ENCODE results near the gene PPP2R1A.

- no peak for TF ChIP-seq CTCF (IDR thresholded peaks at IDR 0.05; ENCODE audit: low read depth, low read length)
- no peak for TF ChIP-seq EZH2phosphoT487 (IDR thresholded peaks at IDR 0.05; ENCODE audit: low read depth)
Measured at GRCh38 chr19:52216401-52216800, 26.5 kb downstream of the PPP2R1A start.

All from OCI-LY3 (cell line).